Activated CD4-positive, alpha-beta T cell treated with anti-CD3 and anti-CD28 coated beads for 48 hours (primary cell): ENCODE measurements around the gene TMEM30B.
A peak's percentile ranks its signal among the peaks of the same experiment; 100 is the strongest.
"Not testable (repeated sequence)": the region's sequence is repeated elsewhere in the genome, so short reads cannot be mapped to it uniquely, and the experiment has no call there.

ENCODE experiments used
- DNase-seq: peaks from one replicate; pipeline ENCODE4 v3.0.0-alpha.2; 2020

The TMEM30B gene

GRCh38 chr14:61281186-61281947 lies at the start of gene TMEM30B:
Gene TMEM30B, minus strand, starts transcription at chr14:61281338. Its CDS starts 191 bp downstream, at chr14:61281147.
- DNase-seq = peak; percentile 19

DNA sequence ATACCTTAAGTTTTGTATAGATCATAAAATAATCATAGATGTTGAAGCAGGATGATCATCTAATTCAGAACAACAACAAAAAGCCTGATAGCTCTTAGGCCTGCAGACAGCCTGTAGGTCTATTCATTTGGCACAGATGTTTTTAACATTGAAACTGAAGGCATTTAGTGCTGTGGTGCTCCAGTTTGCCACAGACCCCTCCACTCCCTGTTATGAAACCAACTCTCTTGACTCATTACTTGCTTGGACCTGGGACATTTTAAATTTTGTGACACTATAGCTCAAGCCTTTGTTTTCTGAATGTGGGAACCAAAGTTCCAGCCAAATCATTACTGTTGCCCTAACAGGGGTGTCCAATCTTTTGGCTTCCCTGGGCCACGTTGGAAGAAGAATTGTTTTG lies 49.4 kb upstream of the TMEM30B start:
- DNase-seq = peak; percentile 53

DNA sequence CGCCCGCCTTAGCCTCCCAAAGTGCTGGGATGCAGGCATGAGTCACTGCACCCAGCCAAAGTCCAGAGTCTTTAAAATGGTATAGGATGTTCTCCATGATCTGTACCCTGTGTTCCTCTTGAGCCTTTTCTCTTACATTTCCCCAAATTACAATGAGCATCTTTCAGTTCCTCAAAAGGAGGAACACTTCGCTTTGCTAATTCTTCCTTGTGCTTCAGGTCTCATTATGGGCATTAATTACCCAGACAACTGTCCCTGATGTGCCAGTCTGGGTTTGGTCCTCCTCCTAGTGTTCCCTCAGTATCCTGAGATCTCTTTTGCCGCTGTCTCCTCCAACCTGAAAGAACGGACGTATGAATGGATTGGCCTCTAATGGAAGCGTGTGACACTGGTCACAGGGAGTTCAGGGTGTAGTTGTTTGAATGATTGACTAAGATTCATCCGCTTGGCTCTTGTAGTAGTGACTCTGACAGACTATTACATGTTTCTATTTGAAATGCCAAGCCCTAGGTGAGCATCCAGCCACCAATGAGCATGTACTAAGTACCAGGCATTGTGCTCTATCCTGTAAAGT lies 48.4 kb upstream of the TMEM30B start:
- no peak for DNase-seq

DNA sequence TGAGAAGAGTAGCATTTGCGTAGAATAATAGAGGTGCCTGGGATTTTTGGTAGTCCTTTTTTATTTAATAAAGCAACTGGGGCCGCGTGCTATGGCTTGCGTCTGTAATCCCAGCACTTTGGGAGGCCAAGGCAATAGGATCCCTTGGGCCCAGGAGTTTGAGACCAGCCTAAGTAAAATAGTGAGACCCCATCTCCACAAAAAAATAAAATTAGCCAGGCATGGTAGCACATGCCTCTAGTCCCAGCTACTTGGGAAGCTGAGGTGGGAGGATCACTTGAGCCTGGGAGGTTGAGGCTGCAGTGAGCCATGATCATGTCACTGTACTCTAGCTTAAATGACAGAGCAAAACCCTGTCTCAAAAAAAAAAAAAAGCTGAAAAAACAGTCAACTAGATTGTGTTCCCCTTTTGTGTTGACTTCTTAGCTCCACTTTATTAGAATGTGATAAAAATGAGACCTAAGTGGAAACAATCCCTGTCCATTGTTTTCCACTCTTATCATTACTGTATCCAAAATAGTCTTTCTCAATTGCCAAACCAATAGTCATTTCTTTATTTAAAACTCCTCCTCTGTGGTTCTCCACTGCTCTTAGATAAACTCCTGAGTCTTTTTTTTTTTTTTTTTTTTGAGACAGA lies 47.6 kb upstream of the TMEM30B start:
- no peak for DNase-seq

- no peak for DNase-seq
These were observed 45.7 kb upstream of the TMEM30B start for GRCh38 chr14:61326847-61327246.

DNA sequence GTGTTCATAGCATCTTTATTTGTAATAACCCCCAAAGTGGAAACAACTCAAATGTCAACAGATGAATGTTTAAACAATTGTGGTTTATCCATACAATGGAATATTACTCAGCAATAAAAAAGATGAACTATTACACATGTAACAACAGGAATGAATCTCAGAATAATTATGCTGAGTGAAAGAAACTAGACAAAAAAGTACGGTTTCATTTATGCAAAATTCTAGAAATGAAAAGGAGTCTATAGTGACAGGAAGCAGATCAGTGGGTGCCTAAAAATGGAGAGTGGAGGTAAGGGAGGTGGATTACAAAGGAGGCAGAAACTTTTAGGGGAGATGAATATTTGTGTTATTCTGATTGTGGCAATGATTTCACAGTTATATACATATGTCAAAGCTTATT lies 45.0 kb upstream of the TMEM30B start:
- no peak for DNase-seq

DNA sequence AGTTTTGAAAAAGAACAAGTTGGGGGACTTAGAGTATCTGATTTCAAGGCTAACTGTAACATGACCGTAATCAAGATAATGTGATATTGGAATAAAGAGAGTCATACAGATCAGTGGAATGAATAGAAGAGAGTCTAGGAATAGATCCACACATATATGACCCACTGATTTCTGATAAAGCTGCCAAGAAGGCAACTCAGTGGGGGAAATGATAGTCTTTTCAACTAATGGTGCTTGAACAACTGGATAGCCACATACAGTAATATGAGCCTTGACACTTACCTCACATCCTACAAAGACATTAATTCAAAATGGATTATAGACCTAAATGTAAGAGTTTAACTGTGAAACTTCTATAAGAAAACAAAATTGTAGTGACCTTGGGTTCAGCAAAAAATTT lies 44.0 kb upstream of the TMEM30B start:
- DNase-seq = no peak

DNA sequence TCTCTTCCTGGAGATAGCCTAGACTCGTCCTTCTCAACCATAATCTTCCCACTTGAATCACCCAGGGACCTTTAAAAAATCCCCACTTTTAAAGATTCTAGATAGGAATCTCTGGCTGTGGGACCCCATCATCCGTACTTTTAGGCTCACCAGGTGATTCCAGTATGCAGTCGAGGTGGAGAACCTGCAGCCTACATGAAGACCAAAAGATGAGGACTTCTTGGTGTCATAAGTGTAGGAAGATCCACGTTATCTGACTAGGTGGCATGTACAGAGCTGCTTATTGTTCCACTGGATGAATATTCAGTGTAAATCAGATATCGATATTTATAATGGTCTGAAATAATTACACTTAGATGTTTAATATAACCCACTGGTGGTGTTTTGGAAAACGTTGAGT lies 42.8 kb upstream of the TMEM30B start:
- no peak for DNase-seq

GRCh38 chr14:61322799-61323290 lies 41.7 kb upstream of the TMEM30B start:
- DNase-seq = peak; percentile 63

DNA sequence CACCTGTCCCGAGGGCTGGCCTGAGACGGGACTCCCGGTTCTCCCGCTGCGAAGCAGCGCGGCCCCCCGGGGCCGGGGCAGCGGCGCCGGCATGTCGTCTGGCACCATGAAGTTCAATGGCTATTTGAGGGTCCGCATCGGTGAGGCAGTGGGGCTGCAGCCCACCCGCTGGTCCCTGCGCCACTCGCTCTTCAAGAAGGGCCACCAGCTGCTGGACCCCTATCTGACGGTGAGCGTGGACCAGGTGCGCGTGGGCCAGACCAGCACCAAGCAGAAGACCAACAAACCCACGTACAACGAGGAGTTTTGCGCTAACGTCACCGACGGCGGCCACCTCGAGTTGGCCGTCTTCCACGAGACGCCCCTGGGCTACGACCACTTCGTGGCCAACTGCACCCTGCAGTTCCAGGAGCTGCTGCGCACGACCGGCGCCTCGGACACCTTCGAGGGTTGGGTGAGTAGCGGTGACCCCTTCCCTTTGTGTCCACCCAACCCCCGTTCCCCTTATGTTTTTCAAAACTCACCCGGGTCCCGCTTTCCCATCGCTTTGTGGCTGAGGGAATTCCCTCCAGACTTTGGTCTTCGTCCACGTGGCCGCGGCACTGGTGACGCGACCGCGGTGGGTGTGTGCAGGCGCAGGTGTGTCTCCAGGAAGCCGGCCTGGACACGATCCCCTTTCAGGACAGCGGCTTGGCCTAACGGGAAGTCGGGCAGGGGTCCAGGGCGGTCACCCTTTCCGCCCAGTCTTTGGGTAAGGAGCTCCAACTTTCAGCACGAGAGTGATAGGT lies 41.1 kb upstream of the TMEM30B start:
- DNase-seq = peak; percentile 53

DNA sequence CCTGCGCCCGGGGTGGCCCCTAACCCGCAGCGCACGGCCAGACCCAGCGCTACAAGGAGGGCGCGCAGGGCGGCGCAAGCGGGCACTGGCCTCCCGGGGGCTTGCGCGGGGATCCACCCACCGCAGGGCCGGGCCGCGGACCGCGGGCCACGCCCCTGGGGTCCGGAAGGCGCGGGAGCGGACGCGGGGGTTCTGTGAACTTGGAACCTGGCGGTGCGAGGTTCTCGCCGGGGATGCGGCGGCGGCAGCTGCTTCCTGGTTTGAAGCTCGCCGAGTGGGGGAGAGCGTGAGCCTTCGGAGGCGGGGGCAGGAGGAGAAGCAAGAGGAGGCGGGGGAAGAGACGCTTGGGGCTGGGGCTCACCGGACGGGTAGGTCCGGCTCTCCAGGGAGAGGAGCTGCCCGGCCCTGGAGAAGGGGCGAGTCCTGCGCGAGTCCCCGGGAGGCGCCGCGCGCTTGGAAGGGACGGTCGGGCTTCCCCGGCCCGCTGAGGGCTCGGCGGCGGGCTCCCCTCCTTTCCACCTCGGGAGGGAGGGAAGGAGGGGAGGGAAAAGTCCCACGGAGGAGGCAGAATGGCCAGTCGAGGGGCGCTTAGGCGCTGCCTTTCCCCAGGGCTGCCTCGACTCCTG lies 40.4 kb upstream of the TMEM30B start, which contains the start of gene PRKCH:
TSS of gene PRKCH (plus strand) at position 195 of the 626 bp plus-strand sequence. CDS start 523 bp downstream, outside the sequence.
- DNase-seq = peak; percentile 86

DNA sequence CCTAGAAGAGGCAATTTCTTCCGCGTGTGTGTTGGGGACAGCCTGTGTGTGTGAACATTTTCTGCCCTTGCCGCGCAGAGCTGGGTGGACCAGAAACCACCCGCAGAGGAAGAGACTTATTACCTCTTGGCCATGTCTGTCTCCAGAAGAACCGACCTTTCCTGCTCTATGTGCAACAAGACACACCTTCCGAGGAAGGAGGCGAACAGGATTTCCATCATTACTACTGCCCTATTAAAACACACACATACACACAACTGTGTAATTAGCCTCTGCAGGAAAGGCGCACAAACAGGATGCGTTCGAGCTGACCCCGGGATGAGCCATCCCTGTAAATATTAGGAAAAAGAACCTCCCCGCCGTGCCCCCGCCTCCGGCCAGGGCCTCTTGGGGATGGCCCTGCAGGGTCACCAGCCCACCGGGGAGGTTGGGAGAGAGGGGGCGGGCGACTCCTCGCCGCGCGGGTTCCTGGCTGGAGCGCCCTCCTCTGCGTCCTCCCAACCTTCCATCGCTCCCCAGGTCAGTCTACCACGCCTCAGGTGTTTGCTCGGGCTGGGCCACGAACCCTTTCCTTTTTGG lies 39.8 kb upstream of the TMEM30B start:
- no peak for DNase-seq

DNA sequence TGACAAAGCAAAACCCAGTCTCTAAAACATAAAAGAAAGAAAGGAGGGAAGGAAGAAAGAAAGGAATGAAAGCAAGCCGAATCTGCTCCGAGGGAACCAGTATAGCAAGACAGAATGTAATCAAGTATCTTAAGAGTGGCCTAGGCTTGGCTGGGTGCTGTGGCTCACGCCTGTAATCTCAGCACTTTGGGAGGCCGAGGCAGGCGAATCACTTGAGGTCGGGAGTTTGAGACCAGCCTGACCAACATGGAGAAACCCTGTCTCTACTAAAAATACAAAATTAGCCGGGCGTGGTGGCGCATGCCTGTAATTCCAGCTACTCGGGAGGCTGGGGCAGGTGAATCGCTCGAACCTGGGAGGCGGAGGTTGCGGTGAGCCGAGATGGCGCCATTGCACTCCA lies 39.0 kb upstream of the TMEM30B start:
- not testable (repeated sequence) for DNase-seq

GRCh38 chr14:61319706-61320105 lies 38.6 kb upstream of the TMEM30B start:
- no peak for DNase-seq

- no peak for DNase-seq
These were observed 37.9 kb upstream of the TMEM30B start for GRCh38 chr14:61319086-61319485.

GRCh38 chr14:61315313-61315712 lies 34.2 kb upstream of the TMEM30B start:
- DNase-seq = no peak

DNA sequence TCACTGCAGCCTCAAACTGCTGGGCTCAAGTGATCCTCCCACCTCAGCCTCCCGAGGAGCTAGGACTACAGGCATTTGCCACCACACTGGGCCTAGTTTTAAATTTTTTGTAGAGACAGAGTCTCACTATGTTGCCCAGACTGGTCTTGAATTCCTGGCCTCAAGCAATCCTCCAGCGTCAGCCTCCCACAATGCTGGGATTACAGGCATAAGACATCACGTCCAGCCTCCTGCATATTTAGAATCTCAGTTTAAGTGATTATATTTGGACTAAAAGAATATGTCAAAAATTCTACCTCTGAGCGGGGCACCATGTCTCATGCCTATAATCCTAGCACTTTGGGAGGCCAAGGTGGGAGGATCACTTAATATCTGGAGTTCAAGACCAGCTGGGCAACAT lies 27.6 kb upstream of the TMEM30B start:
- not testable (repeated sequence) for DNase-seq

- DNase-seq = no peak
These were observed 27.1 kb upstream of the TMEM30B start for GRCh38 chr14:61308198-61308597.

DNA sequence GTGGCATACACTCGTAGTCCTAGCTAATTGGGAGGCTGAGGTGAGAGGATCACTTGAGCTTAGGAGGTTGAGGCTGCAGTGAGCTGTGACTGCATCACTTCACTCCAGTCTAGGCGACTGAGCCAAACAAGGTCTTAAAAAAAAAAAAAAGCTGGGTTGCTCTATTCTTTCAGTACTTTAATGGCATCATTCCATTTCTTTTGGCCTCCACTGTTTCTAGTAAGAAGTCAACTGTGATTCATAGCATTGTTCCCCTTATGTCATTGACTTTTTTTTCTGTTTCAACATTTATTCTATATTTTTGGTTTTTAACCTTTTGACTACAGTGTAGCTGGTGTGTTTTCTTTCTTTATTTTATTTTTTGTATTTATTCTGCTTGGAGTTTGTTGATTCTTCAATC lies 23.6 kb upstream of the TMEM30B start:
- DNase-seq = no peak

DNA sequence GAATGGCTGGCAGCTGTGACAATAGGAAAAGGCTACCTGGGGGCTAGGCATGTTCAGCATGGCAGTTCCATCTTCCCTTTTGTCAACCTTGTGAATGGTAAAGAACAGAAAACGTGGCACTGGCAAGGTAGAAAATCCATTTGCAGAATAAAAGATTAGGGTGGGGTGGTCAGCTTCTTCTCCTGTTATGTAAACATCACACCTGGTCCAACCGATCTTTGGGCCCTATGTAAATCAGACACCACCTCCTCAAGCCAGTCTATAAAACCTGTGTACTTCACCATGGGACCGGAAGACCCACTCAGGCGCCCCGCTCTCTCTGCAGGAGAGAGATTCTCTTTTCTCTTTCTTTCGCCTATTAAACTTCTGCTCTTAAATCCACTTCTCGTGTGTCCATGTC lies 19.6 kb upstream of the TMEM30B start:
- no peak for DNase-seq

DNA sequence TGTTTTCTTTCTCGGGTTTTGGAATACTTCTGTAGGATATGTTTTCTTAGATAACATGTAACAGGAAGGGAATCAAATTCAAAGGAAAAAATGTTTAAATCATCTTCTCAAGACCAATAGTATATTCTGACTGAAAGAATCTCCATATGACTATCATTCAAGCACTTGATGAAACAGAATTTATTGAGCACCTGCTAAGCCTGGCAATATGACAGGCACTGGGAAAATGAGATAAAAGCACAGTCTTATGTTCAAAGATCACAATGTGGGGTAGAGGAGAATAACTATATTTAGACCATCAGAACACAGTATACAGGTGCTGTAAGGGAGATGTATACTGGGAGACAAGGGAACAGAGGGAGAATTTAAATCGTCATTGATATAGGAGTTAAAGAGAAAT lies 19.1 kb upstream of the TMEM30B start:
- DNase-seq = no peak

DNA sequence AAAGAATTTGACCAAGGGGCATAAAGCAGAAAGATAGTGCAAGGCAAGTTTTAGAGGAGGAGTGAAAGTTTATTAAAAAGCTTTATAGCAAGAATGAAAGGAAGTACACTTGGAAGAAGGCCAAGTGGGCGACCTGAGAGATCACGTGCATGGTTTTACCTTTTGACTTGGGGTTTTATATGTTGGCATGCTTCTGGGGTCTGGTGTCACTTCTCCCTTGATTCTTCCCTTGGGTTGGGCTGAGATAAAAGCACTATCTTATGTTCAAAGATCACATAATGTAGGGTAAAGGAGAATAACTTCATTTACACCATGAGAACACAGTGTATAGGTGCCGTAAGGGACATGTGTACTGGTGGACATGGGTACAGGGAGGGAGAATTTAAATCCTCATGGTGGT lies 17.7 kb upstream of the TMEM30B start:
- no peak for DNase-seq
